HS-5 (cell line): ENCODE results near the gene PSMA8.
"Not testable (repeated sequence)": the region's sequence is repeated elsewhere in the genome, so short reads cannot be mapped to it uniquely, and the experiment has no call there.

Source experiments
- DNase-seq: peaks from one replicate; pipeline ENCODE4 v3.0.0-alpha.2; 2012; ENCODE audit warnings: low read depth

Gene PSMA8

GRCh38 chr18:26233208-26233607, 99.5 kb downstream of the PSMA8 start:
- no peak for DNase-seq

GRCh38 chr18:26237363-26237762, 103.7 kb downstream of the PSMA8 start:
- not testable (repeated sequence) for DNase-seq

GRCh38 chr18:26238718-26239117, 105.0 kb downstream of the PSMA8 start:
- DNase-seq = not testable (repeated sequence)

DNA sequence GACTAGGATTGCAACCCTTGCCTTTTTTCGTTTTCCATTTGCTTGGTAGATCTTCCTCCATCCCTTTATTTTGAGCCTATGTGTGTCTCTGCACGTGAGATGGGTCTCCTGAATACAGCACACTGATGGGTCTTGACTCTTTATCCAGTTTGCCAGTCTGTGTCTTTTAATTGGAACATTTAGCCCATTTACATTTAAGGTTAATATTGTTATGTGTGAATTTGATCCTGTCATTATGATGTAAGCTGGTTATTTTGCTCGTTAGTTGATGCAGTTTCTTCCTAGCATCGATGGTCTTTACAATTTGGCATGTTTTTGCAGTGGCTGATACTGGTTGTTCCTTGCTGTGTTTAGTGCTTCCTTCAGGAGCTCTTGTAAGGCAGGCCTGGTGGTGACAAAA, 108.7 kb downstream of the PSMA8 start:
- not testable (repeated sequence) for DNase-seq
